DMS 273 (cell line): ENCODE data around the gene VCX2.
"Not testable (repeated sequence)": the region's sequence is repeated elsewhere in the genome, so short reads cannot be mapped to it uniquely, and the experiment has no call there.

Experiments
- DNase-seq: peaks from one replicate; lab custom pipeline; 2025; ENCODE audit not compliant: unreplicated experiment; lab: John Stamatoyannopoulos, UW

VCX2 gene

GRCh38 chrX:8171169-8171568 lies at the start of gene VCX2:
VCX2 (minus strand) TSS chrX:8171267; CDS start chrX:8170643, 624 bp downstream.
- DNase-seq: not testable (repeated sequence)

GRCh38 chrX:8204943-8205342 lies 33.9 kb upstream of the VCX2 start:
- peak; percentile 90 for DNase-seq

DNA sequence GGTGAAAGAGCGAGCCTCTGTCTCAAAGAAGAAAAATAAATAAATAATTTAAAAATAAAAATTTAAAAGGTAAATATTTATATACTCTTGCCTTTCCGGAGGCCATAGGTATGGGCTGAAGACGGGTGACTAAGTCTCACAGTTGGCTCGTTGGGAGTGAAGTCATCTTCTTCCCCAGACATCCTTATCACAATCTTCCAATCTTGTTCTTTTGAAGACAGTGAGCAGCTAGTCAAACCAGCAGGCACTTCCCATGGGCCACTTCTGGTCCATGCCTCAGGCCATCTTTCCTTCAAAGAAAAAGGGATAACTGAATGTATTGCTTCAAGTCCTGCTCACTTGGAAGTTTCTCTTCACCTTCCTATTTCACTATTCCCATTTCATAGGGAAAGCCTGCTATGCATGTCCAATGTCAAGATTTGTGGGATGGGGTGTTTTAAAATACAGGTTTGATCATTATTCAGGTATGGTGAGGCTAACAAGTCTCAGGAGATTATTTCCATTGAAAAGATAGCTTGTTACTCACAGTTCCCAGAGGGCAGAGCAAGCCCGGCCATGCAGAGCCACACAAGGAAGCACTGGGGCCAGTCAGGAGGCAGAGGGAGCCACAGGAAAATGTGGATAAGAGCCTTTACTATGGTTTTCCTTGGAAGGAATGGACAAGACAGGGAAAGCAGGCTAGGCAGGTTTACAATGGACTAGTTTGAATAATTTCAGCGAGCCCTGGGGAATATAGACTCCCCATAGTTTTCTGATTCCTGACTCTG lies 33.3 kb upstream of the VCX2 start:
- DNase-seq: peak; percentile 70

GRCh38 chrX:8201896-8202331 lies 30.8 kb upstream of the VCX2 start:
- peak; percentile 60 for DNase-seq

DNA sequence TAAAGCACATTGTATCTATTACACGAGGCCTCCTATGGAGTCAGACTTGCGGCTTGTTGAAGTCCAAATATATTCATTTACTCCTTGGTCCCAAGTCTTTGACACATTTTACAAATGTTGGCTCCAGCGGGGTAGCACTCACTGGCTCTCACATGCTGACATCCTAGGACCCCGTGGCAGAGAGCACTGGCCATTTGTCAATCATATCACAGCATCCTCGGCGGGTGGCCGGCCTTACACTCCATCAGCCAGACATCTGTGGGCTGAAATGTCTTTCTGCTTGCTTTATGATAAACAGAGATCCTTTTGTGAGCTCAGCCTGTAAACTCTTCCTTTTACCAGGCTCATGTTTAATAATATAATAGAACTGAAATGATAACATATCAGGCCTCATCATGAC lies 25.7 kb upstream of the VCX2 start:
- DNase-seq: no peak

DNA sequence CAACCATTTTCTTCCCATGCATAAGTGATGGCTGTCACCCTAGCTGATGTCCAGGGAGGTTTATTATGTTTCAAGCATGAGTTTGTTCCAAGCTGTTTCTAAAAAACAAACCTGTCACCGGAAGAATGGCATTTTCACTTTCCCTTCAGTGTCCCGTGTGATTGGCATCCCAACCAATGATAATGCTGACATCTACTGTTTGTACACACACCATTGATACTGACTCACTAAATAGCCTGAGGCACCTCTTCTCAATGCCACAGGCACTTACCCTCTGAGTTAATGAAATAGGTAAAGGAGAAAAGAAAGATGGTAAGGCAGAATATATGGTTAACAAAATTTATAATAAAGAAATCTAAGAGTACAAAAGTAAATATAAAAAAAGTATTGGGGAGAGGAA lies 23.1 kb upstream of the VCX2 start:
- DNase-seq: no peak

GRCh38 chrX:8192276-8192675 lies 21.2 kb upstream of the VCX2 start:
- peak; percentile 13 for DNase-seq

- peak; percentile 82 for DNase-seq
These were observed 20.0 kb upstream of the VCX2 start for GRCh38 chrX:8191022-8191421.

GRCh38 chrX:8190341-8190830 lies 19.3 kb upstream of the VCX2 start:
- DNase-seq: no peak

GRCh38 chrX:8189096-8189830 lies 18.2 kb upstream of the VCX2 start:
- DNase-seq: peak; percentile 92

DNA sequence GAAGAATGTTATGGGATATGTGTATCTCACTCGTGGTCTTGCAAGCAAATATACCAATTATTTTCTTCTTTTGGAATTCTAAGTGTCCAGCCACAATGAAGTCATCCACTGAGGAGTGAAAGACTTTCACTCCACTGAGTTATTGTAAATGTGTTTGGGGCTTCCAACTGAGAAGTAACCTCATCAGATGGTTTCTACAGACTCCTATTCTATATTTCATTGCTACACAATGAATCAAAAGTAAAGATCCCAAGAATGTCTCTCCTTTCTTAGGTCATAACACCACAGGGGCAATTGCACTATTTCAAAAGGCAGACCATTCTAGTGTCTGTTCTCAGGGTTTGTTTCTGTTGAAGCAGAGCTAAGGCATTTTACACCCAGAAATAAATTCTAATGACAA lies 12.3 kb upstream of the VCX2 start:
- DNase-seq: no peak

DNA sequence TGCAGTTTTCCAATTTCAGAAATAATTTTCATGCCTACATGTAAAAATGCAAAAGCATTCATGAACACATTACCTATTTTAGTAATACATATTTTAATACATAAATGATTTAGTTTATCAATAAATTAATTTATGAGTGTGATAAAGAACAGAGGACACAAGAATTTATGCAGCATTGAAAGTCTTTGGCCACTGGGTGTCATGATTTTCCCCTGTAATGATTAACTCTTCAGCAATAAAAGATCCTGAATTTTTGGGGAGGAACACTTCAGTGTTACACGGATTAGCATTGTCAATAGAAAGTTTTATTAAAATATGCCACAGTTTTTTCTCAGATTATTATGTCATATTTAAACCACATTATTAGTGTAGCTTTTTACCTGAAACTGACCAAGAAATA lies 8.6 kb upstream of the VCX2 start:
- peak; percentile 67 for DNase-seq

DNA sequence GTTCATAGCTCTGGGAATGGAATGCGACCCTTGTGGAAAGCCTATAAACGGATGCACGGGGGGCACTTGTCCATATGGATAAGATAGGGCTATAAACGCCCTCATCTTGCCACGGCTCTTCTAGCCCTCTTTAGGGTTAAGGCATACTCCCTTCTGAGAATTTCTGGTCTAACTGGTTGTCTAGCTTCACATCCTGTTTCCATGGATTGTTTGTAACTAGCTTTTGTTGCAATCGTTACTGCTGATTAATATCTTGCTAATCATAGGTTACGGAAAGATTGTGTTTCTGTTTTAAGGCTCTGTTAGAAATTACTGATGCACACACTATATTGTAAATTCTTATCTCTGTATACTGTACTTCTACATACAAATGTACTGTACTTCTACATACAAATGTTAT lies 17.1 kb downstream of the VCX2 start:
- not testable (repeated sequence) for DNase-seq

- no peak for DNase-seq
These were observed 23.8 kb downstream of the VCX2 start for GRCh38 chrX:8147226-8147625.

GRCh38 chrX:8144925-8145324 lies 26.1 kb downstream of the VCX2 start:
- no peak for DNase-seq

DNA sequence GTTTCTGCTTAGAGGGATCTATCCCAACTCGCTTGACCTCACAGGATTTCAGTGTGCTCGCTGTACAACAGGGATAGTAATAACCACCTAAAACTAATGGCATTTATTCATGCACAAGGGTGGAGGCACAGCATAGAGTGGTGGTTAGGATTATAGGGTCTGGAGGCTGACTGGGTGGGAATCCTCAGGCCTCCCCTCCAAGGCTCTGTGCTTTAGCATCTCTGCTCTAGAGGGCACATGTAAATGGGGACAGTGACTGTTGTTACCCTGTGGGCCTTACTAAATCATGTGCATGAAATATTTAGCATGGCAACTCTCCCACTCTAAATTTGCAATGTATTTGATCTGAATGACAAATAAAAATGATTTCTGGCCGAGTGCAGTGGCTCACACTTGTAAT lies 29.2 kb downstream of the VCX2 start:
- no peak for DNase-seq

- DNase-seq: no peak
These were observed 29.9 kb downstream of the VCX2 start for GRCh38 chrX:8140986-8141744.

DNA sequence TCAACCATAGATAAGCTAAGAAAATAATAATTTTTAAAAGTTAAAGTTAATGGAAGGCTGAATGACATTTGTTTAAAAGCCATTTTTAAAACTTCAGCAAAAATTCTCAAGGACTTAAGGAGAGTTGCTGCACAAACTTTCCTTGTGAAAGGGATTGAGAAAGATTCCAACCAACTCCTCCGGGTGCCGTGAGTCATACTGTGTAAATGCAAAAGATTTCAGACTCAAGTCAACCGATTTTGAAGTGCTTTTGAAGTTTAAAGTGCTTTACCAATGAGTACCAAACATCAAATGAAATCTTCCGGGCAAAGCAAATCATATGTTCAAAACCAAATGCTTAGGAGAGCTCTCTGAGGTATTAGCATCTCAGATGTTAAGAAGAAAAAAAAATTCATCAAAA lies 31.4 kb downstream of the VCX2 start:
- DNase-seq: no peak

DNA sequence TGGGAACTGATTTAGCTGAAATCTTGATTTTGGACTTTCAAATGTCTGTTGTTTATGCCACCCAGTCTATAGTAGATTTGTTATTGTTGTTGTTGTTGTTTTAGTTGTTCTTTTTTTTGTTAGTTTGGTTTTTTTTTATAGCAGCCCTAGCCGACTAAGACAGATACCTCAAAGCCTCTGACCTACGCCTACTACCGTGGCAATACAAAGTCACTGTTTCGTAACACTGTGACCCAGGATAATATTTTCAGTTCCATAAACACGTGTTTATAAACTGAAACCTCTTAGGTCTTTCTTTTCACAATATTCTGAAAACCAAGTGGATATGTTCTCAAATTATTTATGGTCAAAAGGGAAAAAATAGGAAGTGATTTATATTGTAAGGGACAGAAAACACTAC lies 32.8 kb downstream of the VCX2 start:
- no peak for DNase-seq

DNA sequence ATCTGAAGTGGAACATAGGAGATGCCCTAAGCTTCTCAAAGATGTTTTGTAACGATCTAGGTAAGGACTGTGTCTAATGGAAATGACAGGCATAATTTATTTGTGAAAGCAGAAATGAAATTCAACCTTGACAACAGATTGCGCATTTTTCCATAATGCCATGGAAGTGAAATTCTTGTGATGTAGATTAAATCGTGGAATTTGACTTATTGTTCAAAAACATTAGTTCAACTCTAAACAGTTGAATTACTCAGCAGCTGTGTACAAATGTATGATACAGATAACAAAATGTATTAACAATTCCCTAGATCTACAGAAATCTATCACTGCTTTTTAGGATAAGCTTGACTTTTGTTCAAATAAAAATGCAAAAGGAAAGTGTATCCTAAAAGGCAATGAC lies 44.4 kb downstream of the VCX2 start:
- no peak for DNase-seq

- no peak for DNase-seq
These were observed 45.0 kb downstream of the VCX2 start for GRCh38 chrX:8126092-8126491.

DNA sequence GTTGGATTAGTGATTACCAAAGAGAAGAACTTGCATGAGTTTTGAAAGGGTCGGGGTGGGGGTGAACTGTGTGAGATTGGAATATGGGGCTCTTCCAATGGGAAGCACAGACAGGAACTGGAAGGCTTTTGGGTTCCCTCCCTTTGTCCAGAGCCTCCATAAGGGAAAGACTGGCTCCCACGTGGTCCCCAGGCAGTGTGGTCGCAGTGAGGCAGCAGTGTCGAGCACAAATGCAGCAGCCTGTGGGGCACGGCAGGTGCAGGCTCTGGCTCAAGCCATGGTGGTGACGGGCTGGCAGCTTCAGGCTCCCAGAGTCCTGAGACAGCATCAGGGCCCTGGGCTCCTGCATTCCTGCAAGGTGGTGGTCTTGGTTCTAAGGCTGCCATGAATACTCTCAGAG lies 45.5 kb downstream of the VCX2 start:
- DNase-seq: no peak
